Fibroblast of lung (primary cell): ENCODE data around the gene CADM2.

Experiments used
- CTCF ChIP-seq, 2 donors: IDR thresholded peaks in 1 of 2; conservative IDR thresholded peaks in 1 of 2; 1 replicate in 1 of 2; 2 replicates in 1 of 2; pipeline ENCODE4 v1.5.1; 2011 to 2012; ENCODE audit warnings: low read length in 2 of 2, control low read depth in 1 of 2, inconsistent platforms in 1 of 2, low read depth in 1 of 2, mild to moderate bottlenecking in 1 of 2
- EZH2 ChIP-seq: IDR thresholded peaks from 2 replicates; pipeline ENCODE4 v1.5.1; 2012; ENCODE audit warnings: low read length, control low read depth, mild to moderate bottlenecking; ENCODE audit errors: missing control alignments

- TF ChIP-seq CTCF (conservative IDR thresholded peaks at IDR 0.05 in 1 of 2, IDR thresholded peaks at IDR 0.05 in 1 of 2; ENCODE audit: low read depth in 1 of 2, low read length in 2 of 2) (no peak), EZH2 (no peak)
These were observed 1.8 kb downstream of the CADM2 start for GRCh38 chr3:84960581-84960980.
